Endothelial cell of umbilical vein (primary cell): ENCODE results near the gene ASTN1. TPM values are rescaled to one million over a fixed set of nuclear protein-coding genes. Genes with fewer than 3 reads are reported as not detected.

ENCODE experiments used
- BruUV-seq: library from RNA; stranded (reverse); fragments of 400-500 nt; replicated peaks from 2 replicates; lab custom pipeline; 2021; lab: Mats Ljungman, UMichigan
- CTCF ChIA-PET: fragments of 300-600, 350-600 bp; sonication (Branson Sonifier 250); formaldehyde crosslinking; loops from one replicate; lab custom pipeline; 2021; ENCODE audit warnings: antibody characterized with exemption, inconsistent platforms; lab: Charles Lee
- POLR2A ChIA-PET: fragments of 300-600, 350-600 bp; sonication (Branson Sonifier 250); formaldehyde crosslinking; loops from one replicate; lab custom pipeline; 2021; ENCODE audit warnings: antibody characterized with exemption, inconsistent platforms; lab: Charles Lee
- DNase-seq: peaks from one replicate; pipeline ENCODE4 v3.0.0-alpha.2; 2011; ENCODE audit warnings: low read depth, low spot score
- FAIRE-seq: peaks from 2 replicates; lab custom pipeline; 2011; peaks lifted over from hg19 to GRCh38; lab: Jason Lieb, UNC
- H2AFZ ChIP-seq: 2 replicates; pipeline ENCODE4 v1.6.0; 2012; ENCODE audit warnings: low read depth, low read length, control low read depth, inconsistent platforms
- H3K27ac ChIP-seq: 2 replicates; pipeline ENCODE4 v1.5.1; 2011; ENCODE audit warnings: low read depth, mild to moderate bottlenecking, control low read depth, low read length, moderate library complexity; ENCODE audit not compliant: insufficient read depth
- H3K27me3 ChIP-seq, 2 experiments: 2 replicates each; pipeline versions ENCODE4 v1.6.0 to v1.6.1; 2011; ENCODE audit warnings: low read length in 2 of 2, mixed read lengths in 1 of 2; ENCODE audit not compliant: control insufficient read depth in 2 of 2, insufficient read depth in 2 of 2
- H3K36me3 ChIP-seq, 2 experiments: 2 replicates in 1 of 2; 3 replicates in 1 of 2; pipeline ENCODE4 v1.5.1; 2011; ENCODE audit warnings: low read length in 2 of 2, mild to moderate bottlenecking in 1 of 2, moderate library complexity in 1 of 2; ENCODE audit not compliant: control insufficient read depth in 2 of 2, insufficient read depth in 2 of 2; ENCODE audit errors: extremely low read depth in 1 of 2
- H3K4me1 ChIP-seq: 3 replicates; pipeline ENCODE4 v1.5.1; 2011; ENCODE audit warnings: mild to moderate bottlenecking, low read length; ENCODE audit not compliant: control insufficient read depth, insufficient read depth; ENCODE audit errors: extremely low read depth
- H3K4me2 ChIP-seq: 2 replicates; pipeline ENCODE4 v1.6.1; 2011; ENCODE audit warnings: low read length, control low read depth, mixed read lengths; ENCODE audit not compliant: insufficient read depth
- H3K4me3 ChIP-seq, 3 experiments: fragments of 200-600 bp in 1 of 3; sonication (generic), shearing (Covaris generic) in 1 of 3; replicated peaks in 1 of 3; 2 replicates each; pipeline ENCODE4 v1.5.1; 2011 to 2016; ENCODE audit warnings: control low read depth in 3 of 3, low read length in 3 of 3, mild to moderate bottlenecking in 2 of 3, inconsistent platforms in 1 of 3, low read depth in 1 of 3, moderate library complexity in 1 of 3; ENCODE audit not compliant: insufficient read depth in 1 of 3
- H3K79me2 ChIP-seq: 2 replicates; pipeline ENCODE4 v1.6.0; 2012; ENCODE audit warnings: low read length, inconsistent platforms; ENCODE audit not compliant: control insufficient read depth, insufficient read depth
- H3K9ac ChIP-seq: replicated peaks from 2 replicates; pipeline ENCODE3; 2011; ENCODE audit warnings: low read length, control low read depth; ENCODE audit not compliant: insufficient read depth; ENCODE audit errors: extremely low read depth
- H3K9me1 ChIP-seq: replicated peaks from 3 replicates; pipeline ENCODE4 v1.6.0; 2011; ENCODE audit warnings: mild to moderate bottlenecking, low read length; ENCODE audit not compliant: control insufficient read depth, insufficient read depth; ENCODE audit errors: extremely low read depth
- H3K9me3 ChIP-seq: replicated peaks from 2 replicates; pipeline ENCODE4 v1.5.1; 2012; ENCODE audit warnings: low read length, inconsistent platforms; ENCODE audit not compliant: control insufficient read depth, insufficient read depth
- H4K20me1 ChIP-seq: replicated peaks from 2 replicates; pipeline ENCODE3; 2011; ENCODE audit warnings: mild to moderate bottlenecking, low read length; ENCODE audit not compliant: control insufficient read depth, insufficient read depth; ENCODE audit errors: extremely low read depth
- CTCF ChIP-seq, 2 donors: IDR thresholded peaks; 1 replicate in 1 of 2; 2 replicates in 1 of 2; pipeline ENCODE4 v1.5.1; 2011; ENCODE audit warnings: low read length in 2 of 2, mild to moderate bottlenecking in 2 of 2, moderate library complexity in 2 of 2, control low read depth in 1 of 2, inconsistent platforms in 1 of 2, low read depth in 1 of 2; ENCODE audit not compliant: insufficient read depth in 1 of 2; ENCODE audit errors: extremely low read depth in 1 of 2
- EZH2 ChIP-seq: IDR thresholded peaks from 2 replicates; pipeline ENCODE4 v1.6.1; 2012; ENCODE audit warnings: borderline replicate concordance, low read depth, mild to moderate bottlenecking, moderate library complexity, low read length, inconsistent platforms; ENCODE audit not compliant: severe bottlenecking
- FOS ChIP-seq: IDR thresholded peaks from 2 replicates; pipeline ENCODE4 v1.6.1; 2011; ENCODE audit warnings: mild to moderate bottlenecking, low read length, moderate library complexity, borderline replicate concordance; ENCODE audit not compliant: insufficient read depth
- GATA2 ChIP-seq: IDR thresholded peaks from 2 replicates; pipeline ENCODE4 v1.7.0; 2011; ENCODE audit warnings: low read depth, mild to moderate bottlenecking, moderate library complexity, mixed read lengths, low read length; ENCODE audit not compliant: insufficient read length, insufficient read depth
- JUN ChIP-seq: IDR thresholded peaks from 2 replicates; pipeline ENCODE4 v1.6.1; 2011; ENCODE audit warnings: borderline replicate concordance, low read depth; ENCODE audit not compliant: insufficient read length, insufficient read depth
- MAX ChIP-seq: IDR thresholded peaks from 2 replicates; pipeline ENCODE4 v1.6.1; 2011; ENCODE audit not compliant: insufficient read depth, insufficient read length
- MYC ChIP-seq: IDR thresholded peaks from one replicate; pipeline ENCODE4 v1.6.1; 2011; ENCODE audit warnings: mild to moderate bottlenecking, low read depth, low read length
- POLR2A ChIP-seq: IDR thresholded peaks from 2 replicates; pipeline ENCODE4 v1.6.1; 2012; ENCODE audit warnings: low read depth, mild to moderate bottlenecking, control low read depth, low read length
- POLR2AphosphoS5 ChIP-seq: IDR thresholded peaks from 2 replicates; pipeline ENCODE4 v1.6.1; 2012; ENCODE audit warnings: low read depth, mild to moderate bottlenecking, control low read depth, low read length, moderate library complexity; ENCODE audit not compliant: insufficient read depth
- dilution Hi-C: fragments of 300-500 bp; cut with MboI; formaldehyde crosslinking; loops from one replicate; pipeline ENCODE4 v1.15.0; 2019; ENCODE audit warnings: low sequenced_read_pairs; ENCODE audit not compliant: extremely low pct_ligation_motif_present
- intact Hi-C: fragments of 100-400 bp; cut with micrococcal nuclease; formaldehyde crosslinking; loops from one replicate; pipeline ENCODE4 v1.10.0; 2022
- polyA plus RNA-seq, 4 experiments: library from polyadenylated mRNA; depleted of rRNA in 3 of 4; stranded (reverse) in 3 of 4; unstranded in 1 of 4; fragments of >200 nt; gene quantifications; 2 replicates each; pipeline versions ENCODE4 v1.2.1 to v1.2.3, GENCODE V29; 2011 to 2012; ENCODE audit warnings: missing spikeins in 1 of 4
- total RNA-seq: library from RNA; stranded (reverse); gene quantifications from 2 replicates; pipeline ENCODE4 v1.2.3, GENCODE V29; 2021

The ASTN1 gene
- total and polyA plus RNA-seq, 2 donors (not counting 3 experiments of a cell fraction or from before 2014, with no cell fraction given): 0.04 TPM; not detected in 1

DNA sequence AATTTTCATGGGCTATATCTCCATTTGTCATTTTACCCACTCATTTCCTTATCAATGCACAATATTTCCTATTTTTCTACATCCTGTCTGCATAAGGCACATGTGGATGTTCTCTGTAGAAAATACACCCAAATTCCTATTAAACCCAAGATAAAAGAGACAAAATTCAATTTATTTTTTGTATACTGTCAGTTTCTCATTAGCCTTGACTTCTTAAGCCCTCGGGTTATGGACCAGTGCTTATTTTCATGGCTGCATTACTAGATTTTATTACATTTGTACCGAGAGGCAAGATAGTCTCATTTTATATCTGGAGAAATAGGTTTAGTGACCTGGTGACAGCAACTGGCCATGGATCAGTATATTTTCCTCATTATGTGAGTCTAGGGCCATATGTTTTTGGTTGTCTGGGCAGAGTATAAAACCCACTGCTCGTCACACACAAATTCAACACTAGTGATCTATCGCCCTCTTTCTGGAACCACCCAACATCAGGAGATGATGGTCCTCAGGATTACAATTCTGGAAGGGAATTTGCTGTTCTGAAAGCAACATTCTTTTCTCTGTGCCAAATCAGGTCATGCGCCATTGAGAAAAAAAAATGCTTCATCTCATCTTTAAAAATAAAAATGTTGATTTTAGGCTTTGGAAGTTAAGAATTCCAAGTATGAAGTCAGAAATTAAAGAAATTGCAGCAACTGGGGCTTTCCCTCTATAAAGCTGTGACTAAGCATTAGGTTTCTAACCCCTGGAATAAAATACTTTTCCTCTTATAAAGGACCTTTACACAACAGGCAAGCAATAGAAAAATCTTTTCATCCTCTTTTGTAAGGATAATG lies 81.4 kb downstream of the ASTN1 start:
- TF ChIP-seq MAX (no peak), JUN (no peak), MYC (no peak), POLR2AphosphoS5 (no peak), CTCF (IDR thresholded peaks at IDR 0.05; ENCODE audit: extremely low read depth in 1 of 2, insufficient read depth in 1 of 2, low read depth in 1 of 2, low read length in 2 of 2) (no peak), POLR2A (no peak), FOS (no peak), EZH2 (no peak), GATA2 (no peak)
- Histone ChIP-seq H3K27me3 (no peaks in the 10 kb centered on the region), H3K9ac (no peak overlapping the region), H3K79me2 (no peaks in the 10 kb centered on the region), H4K20me1 (no peaks in the 10 kb centered on the region), H3K36me3 (no peaks in the 10 kb centered on the region), H3K4me3 (no peak overlapping the region), H3K4me2 (no peak overlapping the region), H3K9me1 (no peaks in the 10 kb centered on the region), H3K4me1 (no peaks in the 10 kb centered on the region), H3K9me3 (no peaks in the 10 kb centered on the region), H2AFZ (no peak overlapping the region), H3K27ac (no peak overlapping the region)
- ChIA-PET POLR2A (no interaction called here), CTCF (no interaction called here)
- no TSS peak for BruUV-seq
- no peak for FAIRE-seq
- DNase-seq: no peak
- dilution Hi-C loops: no loop called here
- intact Hi-C loops: no loop called here
